Ovary (tissue), 3 donors: ENCODE results near the gene DACH1.

Source experiments
- CTCF ChIP-seq, 3 donors: fragments of 450-650 bp in 2 of 3; fragments of 200-600 bp in 1 of 3; IDR thresholded peaks; one replicate each; pipeline versions ENCODE4 v1.5.1 to v1.8.0; 2016 to 2022; ENCODE audit warnings: antibody characterized with exemption in 3 of 3, mild to moderate bottlenecking in 1 of 3
- EP300 ChIP-seq: sonication (generic); formaldehyde crosslinking; IDR thresholded peaks from one replicate; pipeline ENCODE4 v1.6.1; 2017; ENCODE audit warnings: antibody characterized with exemption
- POLR2A ChIP-seq: fragments of 450-650 bp; IDR thresholded peaks from one replicate; pipeline ENCODE4 v1.6.1; 2017; ENCODE audit warnings: antibody characterized with exemption, mild to moderate bottlenecking, moderate library complexity
- donor health status: DM: no; HTN: no; CAD: no.

- TF ChIP-seq POLR2A (no peak), CTCF (IDR thresholded peaks at IDR 0.05) (no peak), EP300 (no peak)
Measured at GRCh38 chr13:71729441-71729840, 137.6 kb downstream of the DACH1 start.
